Activated B cell treated with CpG ODN at 0.5 μM for 24 hours (primary cell): ENCODE results near the gene RGR. TPM values are rescaled to one million over a fixed set of nuclear protein-coding genes. Genes with fewer than 3 reads are reported as not detected.

Source experiments
- ATAC-seq: fragments of 200-7000 bp; cut with Tn5 transposase; one replicate; pipeline ENCODE4 v1.10.0; 2021; ENCODE audit warnings: low read depth, mild to moderate bottlenecking, moderate library complexity
- CTCF ChIA-PET: fragments of 350-600 bp; sonication (Branson Sonifier 250); formaldehyde crosslinking; loops from one replicate; lab custom pipeline; 2021; ENCODE audit warnings: antibody characterized with exemption; lab: Charles Lee
- POLR2A ChIA-PET: fragments of 350-600 bp; sonication (Branson Sonifier 250); formaldehyde crosslinking; loops from one replicate; lab custom pipeline; 2021; ENCODE audit warnings: antibody characterized with exemption; lab: Charles Lee
- DNase-seq: peaks from one replicate; pipeline ENCODE4 v3.0.0; 2022
- H3K27ac Mint-ChIP-seq: one replicate; pipeline ENCODE4 v1.8.0; 2020; ENCODE audit warnings: mixed read lengths
- H3K27me3 Mint-ChIP-seq: one replicate; pipeline ENCODE4 v1.8.0; 2021; ENCODE audit warnings: mixed read lengths
- H3K36me3 Mint-ChIP-seq: one replicate; pipeline ENCODE4 v1.8.0; 2021; ENCODE audit warnings: low read depth, mixed read lengths
- H3K4me1 Mint-ChIP-seq: one replicate; pipeline ENCODE4 v1.8.0; 2021; ENCODE audit warnings: mixed read lengths
- H3K4me3 Mint-ChIP-seq: one replicate; pipeline ENCODE4 v1.8.0; 2020; ENCODE audit warnings: mild to moderate bottlenecking, mixed read lengths
- H3K9me3 Mint-ChIP-seq: one replicate; pipeline ENCODE4 v1.8.0; 2020; ENCODE audit warnings: mixed read lengths
- intact Hi-C: fragments of 100-400 bp; cut with micrococcal nuclease; formaldehyde crosslinking; loops from one replicate; pipeline ENCODE4 v1.15.1; 2024
- total RNA-seq: library from RNA; stranded (reverse); gene quantifications from 2 replicates; pipeline ENCODE4 v1.2.3, GENCODE V29; 2022
- TF ChIP-seq, protein P1 (sequence below): fragments of 200-600 bp; IDR thresholded peaks from one replicate; pipeline ENCODE4 v1.8.0; 2022; ENCODE audit warnings: antibody characterized with exemption, mild to moderate bottlenecking

The RGR gene
- total RNA-seq, 1 donor from 2014 or later, result not detected

DNA sequence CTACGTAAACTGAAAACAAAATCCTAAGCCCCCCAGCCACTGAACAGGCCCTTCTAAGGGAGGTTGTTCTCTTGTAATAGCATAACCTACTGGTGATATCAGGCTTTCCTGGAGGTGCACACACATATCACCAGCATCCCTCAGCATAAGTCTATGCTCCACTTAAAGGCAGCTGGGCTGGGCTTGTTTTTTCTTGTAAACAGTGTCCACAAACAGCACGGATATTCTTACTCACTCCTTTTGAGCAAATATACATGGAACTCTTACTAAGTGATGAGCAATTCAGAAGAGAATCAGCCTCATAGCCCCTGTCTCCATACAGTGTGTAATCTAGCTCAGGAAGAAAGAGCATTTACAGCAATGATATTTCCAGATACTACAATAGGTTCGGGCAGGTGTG, 5.9 kb upstream of the RGR start:
- ChIA-PET CTCF (no interaction called here), POLR2A (no interaction called here)
- ATAC-seq (no peak), DNase-seq (no peak)
- H3K9me3 Mint-ChIP-seq, result no peaks in the 10 kb centered on the region
- H3K36me3 Mint-ChIP-seq, result no peaks in the 10 kb centered on the region
- peaks cover 13% of the 10 kb centered on the region for H3K27me3 Mint-ChIP-seq
- no peak overlapping the region for H3K27ac Mint-ChIP-seq
- no peaks in the 10 kb centered on the region for H3K4me1 Mint-ChIP-seq
- intact Hi-C loops, result no loop called here
- TF ChIP-seq, protein P1, sequence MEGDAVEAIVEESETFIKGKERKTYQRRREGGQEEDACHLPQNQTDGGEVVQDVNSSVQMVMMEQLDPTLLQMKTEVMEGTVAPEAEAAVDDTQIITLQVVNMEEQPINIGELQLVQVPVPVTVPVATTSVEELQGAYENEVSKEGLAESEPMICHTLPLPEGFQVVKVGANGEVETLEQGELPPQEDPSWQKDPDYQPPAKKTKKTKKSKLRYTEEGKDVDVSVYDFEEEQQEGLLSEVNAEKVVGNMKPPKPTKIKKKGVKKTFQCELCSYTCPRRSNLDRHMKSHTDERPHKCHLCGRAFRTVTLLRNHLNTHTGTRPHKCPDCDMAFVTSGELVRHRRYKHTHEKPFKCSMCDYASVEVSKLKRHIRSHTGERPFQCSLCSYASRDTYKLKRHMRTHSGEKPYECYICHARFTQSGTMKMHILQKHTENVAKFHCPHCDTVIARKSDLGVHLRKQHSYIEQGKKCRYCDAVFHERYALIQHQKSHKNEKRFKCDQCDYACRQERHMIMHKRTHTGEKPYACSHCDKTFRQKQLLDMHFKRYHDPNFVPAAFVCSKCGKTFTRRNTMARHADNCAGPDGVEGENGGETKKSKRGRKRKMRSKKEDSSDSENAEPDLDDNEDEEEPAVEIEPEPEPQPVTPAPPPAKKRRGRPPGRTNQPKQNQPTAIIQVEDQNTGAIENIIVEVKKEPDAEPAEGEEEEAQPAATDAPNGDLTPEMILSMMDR, result no peak
- no peak overlapping the region for H3K4me3 Mint-ChIP-seq

DNA sequence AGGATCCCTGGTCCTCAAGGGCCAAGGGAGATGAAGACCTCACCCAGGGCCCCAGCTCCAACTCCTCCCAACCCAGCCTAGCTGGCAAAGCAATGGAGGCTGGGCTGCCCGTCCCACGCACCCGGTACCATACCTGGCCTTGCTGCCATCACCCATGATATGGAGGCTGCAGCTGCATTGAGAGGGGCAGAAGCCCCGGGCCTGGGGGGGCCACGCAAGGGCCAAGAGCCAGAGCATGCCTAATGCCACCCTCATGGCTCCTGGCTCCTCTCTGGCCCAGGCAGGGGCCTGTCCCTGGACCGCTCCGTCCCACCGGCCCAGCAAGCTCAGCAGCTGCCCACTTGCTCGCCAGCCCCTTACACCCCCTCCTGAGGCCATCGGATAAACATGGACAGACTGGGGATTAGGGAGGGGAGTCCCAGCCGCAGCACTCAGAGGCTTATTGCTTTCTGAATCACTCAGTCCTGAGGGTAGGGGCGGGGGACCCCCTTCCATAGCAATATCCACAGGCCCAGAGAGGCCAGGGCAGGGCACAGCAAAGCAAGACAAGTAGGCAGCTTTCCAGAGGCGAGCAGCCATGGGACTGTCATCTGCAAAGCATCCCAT, 3.6 kb upstream of the RGR start, which contains the start of gene LRIT1:
Gene LRIT1, minus strand, starts transcription at position 362 of the 606 bp plus-strand sequence. Its CDS starts 107 bp downstream, at position 255.
- H3K4me3 Mint-ChIP-seq, result no peak within 1 kb of the TSS
- no peak for DNase-seq
- no peaks in the 10 kb centered on the region for H3K9me3 Mint-ChIP-seq
- no peak for ATAC-seq
- CTCF ChIA-PET, result no interaction called here
- no peaks in the 10 kb centered on the region for H3K36me3 Mint-ChIP-seq
- peaks cover 11% of the 10 kb centered on the region for H3K27me3 Mint-ChIP-seq
- H3K27ac Mint-ChIP-seq, result no peak within 1 kb of the TSS
- no peaks in the 10 kb centered on the region for H3K4me1 Mint-ChIP-seq
- TF ChIP-seq, protein P1, result no peak
- POLR2A ChIA-PET, result no interaction called here
- intact Hi-C loops, result no loop called here

DNA sequence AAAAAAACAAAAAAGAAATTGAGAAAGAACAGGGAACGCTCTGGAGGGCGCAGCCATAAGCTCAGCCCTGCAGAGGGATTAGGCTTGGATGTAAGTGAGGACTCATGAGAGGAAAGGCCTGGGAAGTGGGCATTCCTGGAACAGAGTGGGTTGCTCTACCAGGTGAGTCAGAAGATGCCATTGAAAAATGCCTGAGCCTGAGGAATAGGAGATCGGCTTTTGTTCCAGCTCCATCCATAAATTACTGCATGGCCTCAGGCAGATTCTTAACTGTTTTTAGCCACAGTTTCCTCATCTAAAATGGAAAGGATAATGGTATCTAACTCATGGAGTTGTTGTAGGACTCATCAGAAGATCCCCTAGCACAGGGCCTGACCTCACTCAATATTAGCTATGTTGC, 1.1 kb upstream of the RGR start:
- Mint-ChIP-seq H3K27me3 (peaks cover 3% of the 10 kb centered on the region), H3K36me3 (no peaks in the 10 kb centered on the region), H3K9me3 (no peaks in the 10 kb centered on the region), H3K27ac (no peak overlapping the region), H3K4me3 (no peak overlapping the region), H3K4me1 (no peaks in the 10 kb centered on the region)
- intact Hi-C loops, result no loop called here
- ChIA-PET CTCF (interaction anchor here (0.7 to 1.0 kb wide), 2 partner anchors 10 to 13 kb away, joined by 3 to 4 read pairs; no protein-coding TSS in a partner anchor), POLR2A (no interaction called here)
- TF ChIP-seq, protein P1, result no peak
- no peak for DNase-seq
- no peak for ATAC-seq

DNA sequence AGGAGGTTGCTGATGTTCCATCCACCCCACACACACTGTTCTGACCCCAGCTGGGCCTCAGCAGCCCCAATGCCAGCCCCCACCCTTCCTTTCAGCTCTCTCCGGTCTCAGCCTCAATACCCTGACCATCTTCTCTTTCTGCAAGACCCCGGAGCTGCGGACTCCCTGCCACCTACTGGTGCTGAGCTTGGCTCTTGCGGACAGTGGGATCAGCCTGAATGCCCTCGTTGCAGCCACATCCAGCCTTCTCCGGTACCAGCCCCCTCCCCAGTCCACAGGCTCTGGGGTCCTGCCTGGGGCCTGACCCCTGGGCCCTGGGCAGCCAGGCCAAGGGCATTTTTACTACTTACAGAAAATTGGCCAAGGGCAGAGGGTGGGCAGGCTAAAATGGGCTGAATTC, 2.6 kb downstream of the RGR start:
- DNase-seq (no peak), ATAC-seq (no peak)
- Mint-ChIP-seq H3K36me3 (no peaks in the 10 kb centered on the region), H3K27me3 (peaks cover 8% of the 10 kb centered on the region), H3K4me3 (no peak overlapping the region), H3K27ac (no peak overlapping the region), H3K9me3 (peaks cover 3% of the 10 kb centered on the region), H3K4me1 (no peaks in the 10 kb centered on the region)
- TF ChIP-seq, protein P1, result no peak
- intact Hi-C loops, result no loop called here
- CTCF ChIA-PET, result no interaction called here
- POLR2A ChIA-PET, result no interaction called here

DNA sequence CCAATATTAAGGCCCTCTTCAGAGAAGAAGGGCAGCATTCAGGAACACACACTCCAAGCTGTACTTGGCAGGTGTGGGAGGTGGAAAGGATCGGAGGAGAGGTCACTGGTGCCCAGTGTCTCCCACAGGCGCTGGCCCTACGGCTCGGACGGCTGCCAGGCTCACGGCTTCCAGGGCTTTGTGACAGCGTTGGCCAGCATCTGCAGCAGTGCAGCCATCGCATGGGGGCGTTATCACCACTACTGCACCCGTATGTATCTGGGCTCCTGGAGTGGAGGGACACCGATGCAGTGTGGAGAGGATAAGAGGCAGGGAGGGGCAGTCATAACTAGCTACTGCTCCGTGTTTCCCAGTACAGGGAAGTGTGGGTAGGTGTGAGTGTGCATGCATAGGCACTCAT, 3.9 kb downstream of the RGR start:
- Mint-ChIP-seq H3K27me3 (peaks cover 8% of the 10 kb centered on the region), H3K36me3 (no peaks in the 10 kb centered on the region), H3K4me1 (no peaks in the 10 kb centered on the region), H3K27ac (no peak overlapping the region), H3K4me3 (no peak overlapping the region), H3K9me3 (peaks cover 3% of the 10 kb centered on the region)
- TF ChIP-seq, protein P1, result no peak
- no peak for DNase-seq
- intact Hi-C loops, result no loop called here
- ChIA-PET POLR2A (no interaction called here), CTCF (no interaction called here)
- ATAC-seq, result no peak
